Activated T-cell treated with anti-CD3 and anti-CD28 coated beads, Interleukin-2, amount 50 U/mL, for 24 hours (primary cell): ENCODE data around the gene KRTAP5-1.
"Not testable (repeated sequence)": the region's sequence is repeated elsewhere in the genome, so short reads cannot be mapped to it uniquely, and the experiment has no call there.

ENCODE experiments used
- DNase-seq: peaks from one replicate; pipeline ENCODE4 v3.0.0-alpha.2; 2020
- H3K27ac Mint-ChIP-seq: 2 replicates; pipeline ENCODE4 v1.8.0; 2020; ENCODE audit warnings: mild to moderate bottlenecking, mixed read lengths
- H3K27me3 Mint-ChIP-seq: 2 replicates; pipeline ENCODE4 v1.8.0; 2020; ENCODE audit warnings: mixed read lengths
- H3K36me3 Mint-ChIP-seq: 2 replicates; pipeline ENCODE4 v1.8.0; 2020; ENCODE audit warnings: low read depth, mixed read lengths
- H3K4me1 Mint-ChIP-seq: 2 replicates; pipeline ENCODE4 v1.8.0; 2020; ENCODE audit warnings: low read depth, mixed read lengths
- H3K4me3 Mint-ChIP-seq: 2 replicates; pipeline ENCODE4 v1.8.0; 2020; ENCODE audit warnings: mild to moderate bottlenecking, moderate library complexity, mixed read lengths
- H3K9me3 Mint-ChIP-seq: 2 replicates; pipeline ENCODE4 v1.8.0; 2020; ENCODE audit warnings: mixed read lengths

Gene KRTAP5-1

DNA sequence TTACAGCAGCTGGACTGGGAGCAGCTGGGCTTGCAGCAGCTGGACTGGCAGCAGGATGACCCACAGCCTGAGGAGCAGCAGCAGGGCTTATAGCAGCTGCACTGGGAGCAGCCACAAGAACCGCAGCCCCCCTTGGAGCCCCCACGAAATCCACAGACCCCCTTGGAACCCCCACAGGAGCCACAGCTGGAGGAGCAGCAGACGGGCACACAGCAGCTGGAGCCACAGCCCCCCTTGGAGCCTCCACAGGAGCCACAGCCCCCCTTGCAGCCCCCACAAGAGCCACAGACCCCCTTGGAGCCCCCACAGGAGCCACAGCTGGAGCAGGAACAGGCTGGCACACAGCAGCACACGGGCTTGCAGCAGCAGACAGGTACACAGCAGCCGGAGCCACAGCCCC is 22.8 kb upstream of the KRTAP5-1 start:
- DNase-seq, H3K36me3 Mint-ChIP-seq, H3K27ac Mint-ChIP-seq, H3K4me3 Mint-ChIP-seq, H3K9me3 Mint-ChIP-seq, H3K4me1 Mint-ChIP-seq: not testable (repeated sequence)
- H3K27me3 Mint-ChIP-seq: peaks cover 28% of the 10 kb centered on the region

DNA sequence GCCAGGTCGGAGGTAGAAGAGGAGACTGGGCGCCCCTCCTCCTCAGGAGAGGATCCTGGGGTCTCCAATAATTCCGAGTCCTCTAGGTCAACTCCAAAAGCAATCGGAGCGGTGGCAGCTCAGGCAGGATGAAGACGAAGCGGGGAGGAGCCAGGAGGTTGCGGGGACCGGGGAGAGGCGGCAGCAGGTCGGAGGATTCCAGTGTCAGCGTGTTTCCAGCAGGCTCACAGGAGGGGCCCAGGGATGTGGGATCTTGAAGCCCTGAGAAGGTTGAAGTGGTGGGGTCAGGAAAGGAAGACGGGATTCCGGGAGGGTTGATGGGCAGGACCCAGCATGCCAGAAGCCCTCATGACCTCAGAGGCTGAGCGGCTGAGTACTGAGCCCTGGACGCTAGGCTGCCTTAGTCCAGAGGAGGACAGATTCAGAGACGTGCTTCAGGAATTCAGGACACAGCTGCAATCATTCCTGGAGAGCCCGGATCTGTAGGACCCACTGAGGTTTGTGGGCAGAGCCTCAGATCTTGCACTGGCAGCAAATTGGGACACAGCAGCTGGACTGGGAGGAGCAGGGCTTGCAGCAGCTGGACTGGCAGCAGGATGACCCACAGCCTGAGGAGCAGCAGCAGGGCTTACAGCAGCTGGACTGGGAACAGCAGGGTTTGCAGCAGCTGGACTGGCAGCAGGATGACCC is 22.2 kb upstream of the KRTAP5-1 start:
- not testable (repeated sequence) for H3K9me3 Mint-ChIP-seq, DNase-seq, H3K4me1 Mint-ChIP-seq, H3K27ac Mint-ChIP-seq, H3K4me3 Mint-ChIP-seq, H3K36me3 Mint-ChIP-seq
- peaks cover 31% of the 10 kb centered on the region for H3K27me3 Mint-ChIP-seq

DNA sequence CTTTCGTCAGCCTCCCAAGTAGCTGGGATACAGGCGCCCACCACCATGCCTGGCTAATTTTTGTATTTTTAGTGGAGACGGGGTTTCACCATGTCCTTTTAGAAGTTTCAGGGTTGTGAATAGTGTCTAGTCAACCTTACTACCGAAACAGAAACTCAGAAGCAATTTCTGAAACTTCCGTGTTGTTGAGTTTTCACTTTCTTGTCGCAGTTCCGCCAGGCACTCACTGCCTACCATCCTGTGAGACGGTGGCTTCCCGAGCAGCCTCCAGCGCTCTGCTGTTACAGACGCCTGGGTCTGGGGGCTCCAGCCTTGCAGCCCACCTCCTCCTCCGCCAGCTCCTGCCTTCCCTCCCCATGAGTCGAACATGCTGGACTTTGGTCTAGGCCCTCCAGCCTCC is 20.8 kb upstream of the KRTAP5-1 start:
- not testable (repeated sequence) for H3K4me3 Mint-ChIP-seq, H3K9me3 Mint-ChIP-seq, H3K27ac Mint-ChIP-seq, H3K4me1 Mint-ChIP-seq, DNase-seq, H3K36me3 Mint-ChIP-seq
- peaks cover 37% of the 10 kb centered on the region for H3K27me3 Mint-ChIP-seq

DNA sequence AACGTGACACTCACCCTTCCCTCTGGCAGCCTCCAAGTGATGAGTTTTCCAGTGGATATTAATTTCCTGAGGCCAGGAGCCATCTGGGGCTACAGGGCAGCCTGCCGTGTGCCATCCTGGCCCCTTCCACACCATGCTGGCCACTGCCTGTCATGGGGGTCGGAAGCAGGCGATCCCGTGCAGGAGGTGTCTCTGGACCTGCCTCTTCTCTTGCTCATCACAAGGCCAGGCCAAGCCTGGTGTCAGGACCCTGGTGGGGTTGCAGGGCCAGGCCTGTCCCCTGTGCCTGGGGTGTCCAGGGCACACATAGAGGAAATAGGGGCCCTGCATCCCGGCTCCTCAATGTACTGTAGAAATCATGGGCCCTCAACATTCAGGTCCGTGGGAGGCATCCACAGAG is 19.6 kb upstream of the KRTAP5-1 start:
- Mint-ChIP-seq H3K9me3 (no peaks in the 10 kb centered on the region), H3K36me3 (no peaks in the 10 kb centered on the region), H3K27me3 (peaks cover 37% of the 10 kb centered on the region), H3K4me1 (peaks cover 8% of the 10 kb centered on the region), H3K27ac (no peak overlapping the region), H3K4me3 (no peak overlapping the region)
- no peak for DNase-seq

DNA sequence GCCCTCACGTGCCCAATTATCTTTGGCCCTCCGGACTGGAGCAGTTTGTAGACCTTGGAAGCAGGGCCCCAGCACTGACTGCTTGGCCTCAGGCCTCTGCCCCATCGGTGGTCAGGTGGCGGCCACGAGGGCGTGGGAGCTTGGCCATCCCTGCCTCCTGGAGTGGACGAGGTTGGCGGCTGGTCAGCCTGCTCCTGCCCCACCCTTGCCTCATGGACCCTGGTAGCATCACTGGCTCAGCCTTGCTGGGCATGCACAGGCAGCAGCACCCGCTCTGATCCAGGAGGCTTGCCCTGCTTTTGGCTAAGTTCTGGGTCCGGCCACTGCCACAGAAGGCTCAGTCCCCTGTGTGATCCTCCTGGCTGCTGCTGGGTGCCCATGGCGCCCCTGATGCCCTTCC is 19.1 kb upstream of the KRTAP5-1 start:
- Mint-ChIP-seq H3K36me3 (no peaks in the 10 kb centered on the region), H3K27me3 (peaks cover 42% of the 10 kb centered on the region), H3K4me3 (no peak overlapping the region), H3K9me3 (no peaks in the 10 kb centered on the region), H3K27ac (no peak overlapping the region), H3K4me1 (peaks cover 8% of the 10 kb centered on the region)
- no peak for DNase-seq

DNA sequence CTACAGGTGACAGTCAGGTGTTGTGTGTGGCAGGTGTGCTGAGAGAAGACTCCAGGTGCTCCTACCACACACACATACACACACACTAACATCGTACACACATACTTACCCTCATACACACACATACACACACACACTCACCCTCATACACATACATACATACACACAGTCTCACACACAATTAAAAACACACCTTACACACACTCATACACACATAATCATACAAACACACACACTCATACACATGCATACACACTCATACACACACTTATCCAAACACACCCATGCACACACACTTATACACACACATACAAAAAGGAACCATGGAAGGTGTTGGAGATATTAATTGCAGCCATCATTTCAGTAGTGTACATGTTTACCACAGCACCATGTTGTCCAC is 18.5 kb upstream of the KRTAP5-1 start:
- Mint-ChIP-seq H3K4me3 (no peak overlapping the region), H3K4me1 (peaks cover 8% of the 10 kb centered on the region), H3K36me3 (no peaks in the 10 kb centered on the region), H3K27ac (no peak overlapping the region), H3K27me3 (peaks cover 48% of the 10 kb centered on the region), H3K9me3 (no peaks in the 10 kb centered on the region)
- DNase-seq: no peak

DNA sequence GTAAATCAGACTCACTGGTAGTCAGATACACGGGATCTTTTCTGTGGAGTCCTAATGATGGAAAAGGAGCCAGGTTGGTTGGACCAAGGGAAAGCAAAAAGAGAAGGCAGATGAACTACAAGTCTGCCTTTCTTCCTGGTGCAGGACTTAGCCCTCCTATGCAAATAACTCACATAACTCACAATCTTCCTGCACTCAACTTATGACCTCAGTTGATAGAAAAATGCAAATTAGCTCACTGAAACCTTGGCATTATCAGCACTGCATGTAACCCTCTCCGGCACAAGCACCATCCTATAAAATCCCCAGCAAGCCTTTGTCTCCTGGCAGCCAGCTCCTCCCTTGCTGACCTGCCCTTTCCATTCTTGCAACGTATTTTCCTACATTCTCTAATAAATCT is 16.6 kb upstream of the KRTAP5-1 start:
- not testable (repeated sequence) for H3K27ac Mint-ChIP-seq, DNase-seq, H3K36me3 Mint-ChIP-seq, H3K9me3 Mint-ChIP-seq, H3K4me1 Mint-ChIP-seq, H3K4me3 Mint-ChIP-seq
- H3K27me3 Mint-ChIP-seq: peaks cover 53% of the 10 kb centered on the region

DNA sequence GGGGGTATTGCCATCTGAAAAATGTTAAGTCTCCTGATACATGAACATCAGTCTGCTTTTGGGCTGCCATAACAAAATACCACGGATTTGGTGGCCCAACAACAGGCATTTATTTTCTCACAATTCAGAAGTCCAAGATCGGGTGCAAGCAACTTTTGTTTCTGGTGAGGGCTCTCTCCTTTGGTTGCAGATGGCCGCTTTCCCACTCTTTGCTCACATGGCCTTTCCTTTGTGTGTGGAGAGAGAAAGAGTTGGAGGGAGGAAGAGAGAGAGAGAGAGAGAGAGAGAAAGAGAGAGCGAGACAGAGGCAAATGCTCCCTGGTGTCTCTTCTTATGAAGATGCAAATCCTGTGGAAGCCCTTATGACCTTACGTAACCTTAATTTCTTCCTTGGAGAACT is 15.5 kb upstream of the KRTAP5-1 start:
- Mint-ChIP-seq H3K9me3 (no peaks in the 10 kb centered on the region), H3K36me3 (no peaks in the 10 kb centered on the region), H3K4me1 (peaks cover 4% of the 10 kb centered on the region), H3K4me3 (no peak overlapping the region), H3K27ac (no peak overlapping the region), H3K27me3 (peaks cover 57% of the 10 kb centered on the region)
- DNase-seq: no peak

DNA sequence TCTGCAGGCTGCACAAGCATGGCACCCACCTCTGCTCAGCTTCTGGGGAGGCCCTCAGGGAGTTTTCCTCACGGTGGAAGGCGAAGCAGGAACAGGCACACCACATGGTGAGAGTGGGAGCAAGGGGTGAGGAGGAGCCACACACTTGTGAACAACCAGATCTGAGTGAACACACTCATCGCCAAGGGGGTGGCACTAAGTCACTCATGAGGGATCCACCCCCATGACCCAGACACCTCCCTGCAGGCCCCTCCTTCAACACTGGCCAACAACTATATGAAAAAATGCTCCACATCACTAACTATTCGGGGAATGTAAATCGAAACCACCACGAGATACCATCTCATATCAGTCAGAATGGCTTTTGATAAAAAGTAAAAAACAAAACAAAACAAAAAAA is 13.7 kb upstream of the KRTAP5-1 start:
- Mint-ChIP-seq H3K4me1 (peaks cover 6% of the 10 kb centered on the region), H3K4me3 (no peak overlapping the region), H3K27me3 (peaks cover 61% of the 10 kb centered on the region), H3K9me3 (no peaks in the 10 kb centered on the region), H3K27ac (no peak overlapping the region), H3K36me3 (no peaks in the 10 kb centered on the region)
- DNase-seq: no peak

DNA sequence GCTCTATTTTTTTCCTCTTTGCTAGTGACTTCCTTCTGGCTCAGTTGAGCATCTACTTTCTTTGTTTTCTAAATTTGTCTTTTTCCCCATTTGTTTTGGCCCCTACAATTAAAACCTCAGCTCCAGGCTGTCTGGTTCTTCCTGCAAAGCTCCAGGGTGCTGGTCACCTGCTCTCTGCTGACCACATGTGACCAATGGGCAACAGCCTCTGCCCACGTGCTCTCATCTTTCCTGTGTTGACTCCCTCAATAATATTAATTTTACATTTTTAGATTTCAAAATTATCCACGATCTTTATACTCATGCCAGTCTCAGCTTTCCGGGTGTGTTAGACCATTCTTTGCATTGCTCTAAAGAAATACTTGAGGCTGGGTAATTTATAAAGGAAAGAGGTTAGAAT is 13.3 kb upstream of the KRTAP5-1 start:
- H3K27me3 Mint-ChIP-seq: peaks cover 58% of the 10 kb centered on the region
- not testable (repeated sequence) for H3K9me3 Mint-ChIP-seq, H3K4me1 Mint-ChIP-seq, H3K36me3 Mint-ChIP-seq, H3K4me3 Mint-ChIP-seq, H3K27ac Mint-ChIP-seq, DNase-seq

DNA sequence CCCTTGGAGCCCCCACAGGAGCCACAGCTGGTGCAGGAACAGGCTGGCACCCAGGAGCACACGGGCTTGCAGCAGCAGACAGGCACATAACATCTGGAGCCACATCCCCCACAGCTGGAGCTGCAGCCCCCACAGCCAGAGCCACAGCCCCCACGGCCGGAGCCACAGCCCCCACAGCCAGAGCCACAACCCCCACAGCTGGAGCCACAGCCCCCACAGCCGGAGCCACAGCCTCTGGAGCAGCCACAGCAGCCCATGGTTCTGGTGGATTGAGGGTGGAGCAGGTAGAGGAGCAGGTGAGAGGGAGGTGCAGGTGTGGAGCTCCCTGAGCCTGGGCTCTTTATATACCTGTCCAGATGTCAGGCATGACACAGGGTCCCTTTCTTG is 12.9 kb upstream of the KRTAP5-1 start, which contains the start of gene KRTAP5-2:
TSS of gene KRTAP5-2 (minus strand) at position 301 of the 387 bp plus-strand sequence. CDS start at position 257, 44 bp downstream.
- DNase-seq: no peak
- no peak within 1 kb of the TSS for H3K27ac Mint-ChIP-seq
- H3K4me3 Mint-ChIP-seq: no peak within 1 kb of the TSS
- peaks cover 55% of the 10 kb centered on the region for H3K27me3 Mint-ChIP-seq
- peaks cover 6% of the 10 kb centered on the region for H3K4me1 Mint-ChIP-seq
- H3K9me3 Mint-ChIP-seq: no peaks in the 10 kb centered on the region
- no peaks in the 10 kb centered on the region for H3K36me3 Mint-ChIP-seq

DNA sequence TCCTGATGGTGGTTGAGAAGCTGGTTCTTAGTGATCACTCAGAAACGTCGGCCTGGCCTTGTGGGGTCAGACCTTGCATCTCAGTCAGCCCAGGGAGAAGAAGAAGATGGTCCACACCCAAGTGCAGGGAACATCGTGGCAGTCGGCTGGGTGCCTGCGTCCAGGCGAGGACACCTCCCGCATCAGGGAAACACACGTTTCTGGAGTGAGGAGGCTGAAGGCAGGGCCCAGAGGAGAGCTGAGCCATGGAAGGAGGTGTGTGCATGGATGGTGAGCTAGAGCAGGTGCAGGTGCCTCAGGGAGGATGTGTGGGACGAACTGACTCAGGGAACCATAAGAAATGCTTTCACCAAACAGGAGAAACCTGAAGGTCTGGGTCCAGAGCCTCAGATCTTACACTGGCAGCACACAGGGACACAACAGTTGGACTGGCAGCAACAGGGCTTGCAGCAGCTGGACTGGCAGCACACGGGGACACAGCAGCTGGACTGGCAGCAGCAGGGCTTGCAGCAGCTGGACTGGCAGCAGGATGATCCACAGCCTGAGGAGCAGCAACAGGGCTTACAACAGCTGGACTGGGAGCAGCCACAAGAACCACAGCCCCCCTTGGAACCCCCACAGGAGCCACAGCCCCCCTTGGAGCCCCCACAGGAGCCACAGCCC is 12.4 kb upstream of the KRTAP5-1 start:
- Mint-ChIP-seq H3K4me1 (peaks cover 6% of the 10 kb centered on the region), H3K4me3 (no peak overlapping the region), H3K27me3 (peaks cover 53% of the 10 kb centered on the region), H3K27ac (no peak overlapping the region), H3K9me3 (no peaks in the 10 kb centered on the region), H3K36me3 (no peaks in the 10 kb centered on the region)
- DNase-seq: no peak

DNA sequence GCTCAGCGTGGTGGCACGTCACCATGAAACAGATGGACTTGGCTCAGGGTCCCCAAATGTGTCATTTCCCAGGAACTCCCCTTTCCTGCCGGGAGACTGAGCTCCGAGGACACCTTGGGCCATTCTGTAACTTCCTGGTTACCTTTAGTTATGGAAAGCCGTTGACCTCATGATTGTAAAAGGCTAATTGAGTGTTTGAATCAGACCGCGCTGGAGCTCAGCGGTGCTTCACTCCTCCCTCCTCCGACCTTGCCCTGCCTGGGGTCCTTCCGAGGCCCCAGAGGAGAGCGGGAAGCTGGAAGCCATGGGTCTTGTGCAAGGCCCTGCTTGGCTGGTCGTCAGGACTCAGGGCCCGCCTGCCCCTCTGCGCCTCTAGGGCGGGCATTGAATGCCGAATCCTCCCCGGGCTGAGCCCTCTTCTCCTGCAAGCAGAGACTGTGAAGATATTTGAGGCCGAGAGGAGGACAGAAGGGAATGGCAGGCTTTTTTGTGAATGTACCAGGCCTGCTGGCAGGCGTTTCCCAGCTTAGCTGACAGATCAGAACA is 11.6 kb upstream of the KRTAP5-1 start:
- not testable (repeated sequence) for H3K9me3 Mint-ChIP-seq, H3K27ac Mint-ChIP-seq, H3K4me3 Mint-ChIP-seq, H3K4me1 Mint-ChIP-seq, DNase-seq, H3K36me3 Mint-ChIP-seq
- peaks cover 48% of the 10 kb centered on the region for H3K27me3 Mint-ChIP-seq

DNA sequence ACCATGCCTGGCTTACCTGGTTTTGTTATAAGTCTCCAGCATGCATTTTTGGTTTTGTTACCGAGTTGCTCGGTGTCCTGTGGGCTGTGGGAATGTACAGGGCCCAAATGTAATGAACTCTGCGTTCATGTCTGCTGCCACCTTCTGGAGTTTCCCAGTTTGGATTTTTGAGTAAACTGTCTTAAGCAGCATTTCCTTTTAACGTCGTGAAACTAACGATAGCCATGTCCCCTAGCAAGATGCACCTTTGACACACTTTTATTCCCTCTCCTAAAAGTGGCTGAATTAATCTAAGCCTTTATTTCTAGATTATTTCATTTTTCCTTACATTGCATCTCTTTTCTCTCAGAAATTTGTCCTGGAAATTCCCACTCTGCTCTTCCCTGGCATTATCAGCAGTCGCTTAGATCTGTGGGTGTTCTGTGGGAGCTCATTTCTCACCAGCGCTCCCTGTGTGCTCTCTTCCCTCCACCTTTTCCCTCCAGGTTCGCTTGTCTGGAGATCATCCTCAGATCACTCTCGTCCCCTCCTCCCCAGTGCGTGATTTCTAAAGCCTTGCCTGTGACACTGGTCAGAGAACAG is 11.0 kb upstream of the KRTAP5-1 start:
- H3K36me3 Mint-ChIP-seq, H3K4me1 Mint-ChIP-seq, H3K9me3 Mint-ChIP-seq, DNase-seq, H3K4me3 Mint-ChIP-seq, H3K27ac Mint-ChIP-seq: not testable (repeated sequence)
- H3K27me3 Mint-ChIP-seq: peaks cover 47% of the 10 kb centered on the region

DNA sequence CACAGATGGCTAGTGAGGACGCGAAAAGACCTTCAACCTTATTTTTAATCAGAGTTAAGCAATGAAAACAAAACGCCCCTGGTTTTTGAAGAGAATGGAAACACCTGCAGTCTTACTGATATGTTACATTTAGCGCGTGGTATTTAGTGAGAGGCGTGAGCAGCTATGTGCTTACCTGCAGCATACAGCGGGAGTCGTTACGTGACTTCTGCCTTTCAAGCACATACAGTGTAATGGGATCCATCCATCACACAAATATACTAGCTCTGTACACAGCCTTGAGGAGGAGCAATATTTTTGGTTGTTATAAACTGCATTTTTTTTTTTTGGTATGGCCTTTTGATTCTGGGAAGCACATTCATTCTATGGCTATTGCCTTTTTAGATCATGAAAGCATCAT is 7.5 kb upstream of the KRTAP5-1 start:
- Mint-ChIP-seq H3K4me3 (no peak overlapping the region), H3K27ac (no peak overlapping the region), H3K9me3 (no peaks in the 10 kb centered on the region), H3K4me1 (peaks cover 20% of the 10 kb centered on the region), H3K36me3 (no peaks in the 10 kb centered on the region), H3K27me3 (peaks cover 24% of the 10 kb centered on the region)
- DNase-seq: no peak
